ENCODE data around the gene FSCN2. TPM values are rescaled to one million over a fixed set of nuclear protein-coding genes. Genes with fewer than 3 reads are reported as not detected.

The FSCN2 gene, protein sequence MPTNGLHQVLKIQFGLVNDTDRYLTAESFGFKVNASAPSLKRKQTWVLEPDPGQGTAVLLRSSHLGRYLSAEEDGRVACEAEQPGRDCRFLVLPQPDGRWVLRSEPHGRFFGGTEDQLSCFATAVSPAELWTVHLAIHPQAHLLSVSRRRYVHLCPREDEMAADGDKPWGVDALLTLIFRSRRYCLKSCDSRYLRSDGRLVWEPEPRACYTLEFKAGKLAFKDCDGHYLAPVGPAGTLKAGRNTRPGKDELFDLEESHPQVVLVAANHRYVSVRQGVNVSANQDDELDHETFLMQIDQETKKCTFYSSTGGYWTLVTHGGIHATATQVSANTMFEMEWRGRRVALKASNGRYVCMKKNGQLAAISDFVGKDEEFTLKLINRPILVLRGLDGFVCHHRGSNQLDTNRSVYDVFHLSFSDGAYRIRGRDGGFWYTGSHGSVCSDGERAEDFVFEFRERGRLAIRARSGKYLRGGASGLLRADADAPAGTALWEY
- 1.3 and 2.2 TPM in 2 replicates for total RNA-seq

DNA sequence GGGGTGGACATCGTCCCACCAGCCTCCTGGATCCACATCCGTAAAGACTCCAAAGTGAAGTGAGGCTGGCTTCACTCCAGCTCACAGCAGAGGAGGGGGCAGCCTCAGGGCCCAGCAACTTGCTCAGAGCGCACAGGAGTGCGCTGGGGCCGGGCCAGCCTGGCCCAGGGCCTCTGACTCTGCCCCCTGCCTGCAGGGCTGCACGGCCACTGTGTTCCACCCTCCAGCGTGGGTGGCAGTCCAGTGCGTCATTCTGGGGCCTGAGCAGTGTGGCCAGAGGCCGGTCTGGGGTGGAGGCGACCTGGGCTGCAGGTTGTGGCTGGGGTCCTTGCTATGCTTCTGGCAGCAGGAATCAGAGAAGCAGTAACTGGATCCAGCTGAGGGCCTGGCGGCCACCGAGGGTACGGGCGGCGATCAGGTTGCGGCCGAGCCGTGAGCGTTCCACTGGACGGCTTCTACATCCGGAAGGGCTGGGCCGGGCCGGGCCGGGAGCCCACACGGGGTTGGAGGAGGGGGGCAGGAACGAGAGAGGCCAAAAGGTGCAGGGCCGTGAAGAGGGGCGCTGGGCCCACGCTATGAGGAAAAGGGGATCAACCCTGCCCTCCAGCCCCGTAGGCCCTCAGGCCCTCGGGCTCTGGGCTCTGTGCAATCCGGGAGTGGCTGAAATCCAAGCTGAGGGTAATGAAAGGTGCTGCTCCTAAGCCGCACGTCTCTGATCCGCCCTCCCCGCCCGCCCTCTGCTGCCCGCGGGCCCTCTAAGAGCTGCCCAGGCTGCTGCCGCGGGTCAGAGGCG lies at the start of gene FSCN2:
Gene FSCN2 (plus strand): TSS at position 787 of the 793 bp plus-strand sequence. CDS start 155 bp downstream, outside the sequence.

DNA sequence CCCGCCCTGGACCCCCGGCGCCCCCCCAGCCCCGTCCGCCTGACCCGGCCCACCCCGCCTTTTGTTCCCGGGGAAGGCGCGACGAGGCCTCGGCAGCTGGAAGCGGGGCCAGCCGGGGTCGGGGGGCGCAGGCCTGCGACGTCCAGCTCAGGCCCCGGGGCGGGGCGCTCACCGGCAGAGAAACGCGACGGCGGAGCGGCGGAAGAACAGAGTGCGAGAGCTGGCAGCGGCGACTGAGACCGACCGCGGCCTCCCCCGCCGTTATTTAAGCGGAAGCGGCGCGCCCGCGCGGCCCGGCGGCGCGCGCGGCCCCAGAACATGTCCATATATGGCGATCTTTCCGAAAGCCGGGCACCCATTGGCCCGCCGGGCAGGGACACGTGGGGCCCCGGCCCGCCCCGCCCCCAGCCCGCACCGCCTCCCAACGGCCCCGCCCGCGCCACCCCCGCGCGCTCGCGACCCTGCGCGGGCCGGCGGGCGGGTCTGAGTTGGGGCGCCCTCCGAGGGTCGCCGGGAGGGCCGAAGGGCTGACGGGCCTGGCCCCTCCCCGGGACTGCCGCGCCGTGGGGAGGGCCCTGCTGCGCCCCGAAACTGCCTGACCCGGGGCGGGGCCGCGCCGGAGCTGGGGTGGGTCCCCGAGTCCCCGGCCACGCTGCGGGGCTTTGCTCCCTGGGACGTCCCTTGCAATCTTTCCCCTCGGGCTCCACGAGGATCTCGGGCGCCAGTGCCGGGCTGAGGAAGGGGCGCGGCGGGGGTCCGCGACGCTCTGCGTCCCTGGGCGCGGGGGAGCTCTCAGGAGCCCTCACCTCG lies 15.4 kb upstream of the FSCN2 start, which contains the start of gene ACTG1:
Gene ACTG1 (minus strand): TSS at position 238 of the 810 bp plus-strand sequence. CDS start 445 bp downstream, outside the sequence.

DNA sequence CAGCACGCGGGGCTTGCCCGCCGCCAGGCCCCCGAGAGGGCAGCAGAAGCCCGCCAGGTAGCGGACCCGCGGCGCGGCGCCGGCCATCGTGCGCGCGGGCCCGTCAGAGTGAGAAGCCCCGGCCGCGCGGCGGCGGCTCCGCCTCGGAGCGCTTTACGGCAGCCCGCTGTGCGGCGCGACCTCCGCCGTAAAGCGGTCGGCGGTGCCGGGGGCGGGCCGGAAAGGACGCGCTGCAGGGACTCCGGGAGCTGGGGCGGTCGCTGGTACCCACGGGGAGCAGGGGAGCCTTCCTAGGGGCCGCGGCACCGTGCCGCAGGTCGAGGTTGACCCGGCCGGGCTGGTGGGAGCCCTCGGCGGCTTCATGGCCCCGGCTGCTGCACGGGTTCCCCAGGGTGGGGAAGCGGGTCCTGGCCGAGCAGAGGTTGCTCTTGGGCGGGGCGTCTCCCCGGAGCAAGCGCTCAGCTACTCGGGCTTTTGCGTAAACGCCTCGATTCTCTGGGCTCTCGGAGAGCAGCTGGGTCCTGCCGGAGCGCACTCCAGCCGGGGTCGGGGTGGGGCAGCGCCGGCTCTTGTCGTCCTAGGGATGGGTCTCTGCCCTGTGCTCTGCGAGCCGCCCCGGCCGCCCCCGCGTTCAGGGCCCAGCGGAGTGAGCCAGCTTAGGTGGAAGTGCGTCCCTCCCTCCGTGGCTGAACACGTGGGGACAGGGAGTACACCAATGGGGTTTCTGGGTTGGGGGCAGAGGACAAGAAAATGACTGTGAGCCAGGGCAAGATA lies 24.3 kb downstream of the FSCN2 start, which contains the start of gene FAAP100:
Gene FAAP100 (minus strand): TSS at position 110 of the 774 bp plus-strand sequence. CDS start 23 bp downstream, at position 87.

Small RNAs within 50 kb of the gene (small RNA-seq; reads per million reads assigned to genes)
- not detected for gene RF00019 (ENCODE audit: low replicate concordance)

Other genes starting within 250 kb of the FSCN2 start
- 61.1 and 104 TPM in 2 replicates for gene SLC38A10, start 233.1 kb upstream of the FSCN2 start, total RNA-seq
- gene BAHCC1, start 132.9 kb upstream of the FSCN2 start, total RNA-seq = 4.6 and 8.0 TPM in 2 replicates
- 19,229 and 20,372 TPM in 2 replicates for gene ACTG1, start 15.6 kb upstream of the FSCN2 start, total RNA-seq
- 30.0 and 40.5 TPM in 2 replicates for gene FAAP100, start 24.0 kb downstream of the FSCN2 start, total RNA-seq
- 91.7 and 127 TPM in 2 replicates for gene NPLOC4, start 108.7 kb downstream of the FSCN2 start, total RNA-seq
- gene TSPAN10, start 108.8 kb downstream of the FSCN2 start, total RNA-seq = 1.4 and 12.0 TPM in 2 replicates
- not detected in 2 replicates for gene PDE6G, start 128.2 kb downstream of the FSCN2 start, total RNA-seq
- gene OXLD1, start 138.2 kb downstream of the FSCN2 start, total RNA-seq = 21.4 and 22.9 TPM in 2 replicates
- gene CCDC137, start 138.4 kb downstream of the FSCN2 start, total RNA-seq = 8.5 and 8.7 TPM in 2 replicates
- 20.1 and 33.8 TPM in 2 replicates for gene ARL16, start 155.4 kb downstream of the FSCN2 start, total RNA-seq
- gene HGS, start 155.6 kb downstream of the FSCN2 start, total RNA-seq = 124 and 173 TPM in 2 replicates
- gene MRPL12, start 175.0 kb downstream of the FSCN2 start, total RNA-seq = 14.4 and 23.9 TPM in 2 replicates
- gene SLC25A10, start 183.9 kb downstream of the FSCN2 start, total RNA-seq = 4.2 and 29.5 TPM in 2 replicates